Epithelial cell of proximal tubule (primary cell): ENCODE data around the gene ERC2. TPM values are rescaled to one million over a fixed set of nuclear protein-coding genes. Genes with fewer than 3 reads are reported as not detected.

ENCODE experiments used
- DNase-seq: peaks from one replicate; pipeline ENCODE4 v3.0.0-alpha.2; 2011; ENCODE audit warnings: low read depth
- H3K4me3 ChIP-seq: 2 replicates; pipeline ENCODE4 v1.5.1; 2011; ENCODE audit warnings: low read depth, mild to moderate bottlenecking, low read length
- total RNA-seq: library from RNA; depleted of rRNA; stranded (reverse); fragments of >200 nt; gene quantifications from 2 replicates; pipeline ENCODE4 v1.2.3, GENCODE V29; 2015
- TF ChIP-seq, protein P1 (sequence below): conservative IDR thresholded peaks from 2 replicates; pipeline ENCODE4 v1.5.1; 2012; ENCODE audit warnings: low read depth, mild to moderate bottlenecking, low read length

ERC2 gene
- total RNA-seq, 1 donor from 2014 or later: 2.7 TPM

DNA sequence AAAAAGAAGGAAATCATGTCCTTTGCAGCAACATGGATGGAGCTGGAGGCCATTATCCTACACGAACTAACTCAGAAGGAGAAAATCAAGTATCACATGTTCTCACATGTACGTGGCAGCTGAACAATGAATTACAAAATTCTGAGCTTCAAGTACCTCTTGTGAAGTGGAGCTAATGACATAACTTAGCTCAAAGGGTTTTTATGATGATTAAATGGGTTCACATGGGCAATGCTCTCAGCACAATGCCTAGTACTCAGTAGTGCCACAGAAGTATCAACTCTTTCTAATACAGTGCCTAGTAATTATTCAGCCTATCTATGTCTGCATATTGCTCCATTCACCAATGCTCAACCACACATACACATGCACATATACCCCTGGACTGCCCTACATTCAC lies 573.7 kb downstream of the ERC2 start:
- TF ChIP-seq, protein P1, sequence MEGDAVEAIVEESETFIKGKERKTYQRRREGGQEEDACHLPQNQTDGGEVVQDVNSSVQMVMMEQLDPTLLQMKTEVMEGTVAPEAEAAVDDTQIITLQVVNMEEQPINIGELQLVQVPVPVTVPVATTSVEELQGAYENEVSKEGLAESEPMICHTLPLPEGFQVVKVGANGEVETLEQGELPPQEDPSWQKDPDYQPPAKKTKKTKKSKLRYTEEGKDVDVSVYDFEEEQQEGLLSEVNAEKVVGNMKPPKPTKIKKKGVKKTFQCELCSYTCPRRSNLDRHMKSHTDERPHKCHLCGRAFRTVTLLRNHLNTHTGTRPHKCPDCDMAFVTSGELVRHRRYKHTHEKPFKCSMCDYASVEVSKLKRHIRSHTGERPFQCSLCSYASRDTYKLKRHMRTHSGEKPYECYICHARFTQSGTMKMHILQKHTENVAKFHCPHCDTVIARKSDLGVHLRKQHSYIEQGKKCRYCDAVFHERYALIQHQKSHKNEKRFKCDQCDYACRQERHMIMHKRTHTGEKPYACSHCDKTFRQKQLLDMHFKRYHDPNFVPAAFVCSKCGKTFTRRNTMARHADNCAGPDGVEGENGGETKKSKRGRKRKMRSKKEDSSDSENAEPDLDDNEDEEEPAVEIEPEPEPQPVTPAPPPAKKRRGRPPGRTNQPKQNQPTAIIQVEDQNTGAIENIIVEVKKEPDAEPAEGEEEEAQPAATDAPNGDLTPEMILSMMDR: no peak
- no peak for DNase-seq
- no peak overlapping the region for H3K4me3 ChIP-seq

DNA sequence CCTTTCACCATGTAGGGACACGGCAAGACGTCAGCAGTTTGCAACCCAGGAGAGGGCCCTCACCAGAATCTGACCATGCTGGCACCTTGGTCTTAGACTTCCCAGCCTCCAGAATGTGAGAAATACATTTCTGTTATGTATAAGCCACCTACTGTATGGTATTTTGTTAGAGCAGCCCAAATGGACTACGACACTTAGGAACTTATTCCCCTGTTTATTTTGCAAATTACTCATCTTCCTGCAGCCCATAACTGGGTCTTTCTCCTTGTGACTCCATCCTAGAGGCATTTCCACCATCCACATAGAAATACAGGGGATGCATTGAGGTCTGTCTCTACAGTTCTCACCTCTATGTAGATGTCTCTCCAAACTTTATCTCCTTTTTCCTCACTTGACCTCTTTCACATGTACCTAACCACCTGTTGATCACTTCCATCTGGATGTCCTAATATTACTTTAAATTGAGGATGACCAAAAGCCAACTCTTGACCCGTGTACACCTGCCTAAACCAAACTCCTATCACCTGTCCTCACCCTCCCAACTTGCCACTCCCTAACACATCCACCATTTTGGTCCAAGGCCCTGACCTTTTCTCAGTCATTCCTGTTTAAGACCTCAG lies 575.1 kb downstream of the ERC2 start:
- TF ChIP-seq, protein P1: no peak
- no peak for DNase-seq

DNA sequence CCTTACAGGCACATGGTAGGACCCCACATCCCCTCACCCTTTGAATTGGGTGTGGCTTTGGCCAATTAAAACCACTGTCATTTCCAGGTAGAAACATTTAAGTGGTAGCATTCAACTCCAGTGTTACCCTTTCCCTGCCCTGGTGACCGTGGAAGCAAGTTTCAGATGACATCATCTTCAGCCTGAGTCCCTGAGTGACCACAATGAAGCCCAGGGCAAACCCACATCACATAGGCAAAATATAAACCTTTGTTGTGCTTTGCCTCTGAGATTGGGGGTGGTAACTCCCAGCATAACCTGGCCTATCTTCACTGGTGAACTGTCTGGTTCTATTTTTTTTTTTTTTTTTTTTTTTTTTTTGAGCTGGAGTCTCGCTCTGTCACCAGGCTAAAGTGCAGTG lies 577.2 kb downstream of the ERC2 start:
- no peak overlapping the region for H3K4me3 ChIP-seq
- no peak for DNase-seq
- TF ChIP-seq, protein P1: no peak

More for the DNA sequence above, 575.1 kb downstream of the ERC2 start:
- H3K4me3 ChIP-seq: no peak overlapping the region

DNA sequence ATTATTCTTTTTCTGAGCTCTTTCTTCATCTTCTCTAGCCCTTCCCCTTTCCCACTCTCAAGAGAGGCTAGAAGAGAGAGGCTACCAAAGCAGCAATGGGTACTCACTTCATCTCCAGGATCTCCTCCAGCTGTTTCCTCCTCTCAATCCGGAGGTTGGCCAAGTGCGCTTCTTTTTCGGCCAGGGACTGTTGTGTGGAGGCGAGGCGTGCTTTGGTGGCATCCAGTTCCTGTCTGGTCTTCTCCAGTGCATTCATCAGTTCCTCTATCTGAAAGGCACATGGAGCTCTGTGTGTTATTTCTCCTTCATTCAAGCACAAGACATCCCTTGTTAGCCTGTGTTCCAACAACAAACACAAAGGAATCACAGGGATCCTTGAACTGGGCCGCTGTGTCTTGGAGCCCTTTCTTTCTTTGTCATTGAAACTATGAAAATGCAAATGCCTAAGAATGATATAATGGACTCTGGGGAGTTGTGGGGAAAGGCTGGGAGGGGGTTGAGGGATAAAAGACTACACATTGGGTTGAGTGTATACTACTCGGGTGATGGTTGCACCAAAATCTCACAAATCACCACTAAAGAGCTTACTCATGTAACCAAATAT lies 579.9 kb downstream of the ERC2 start:
- no peak for DNase-seq
- H3K4me3 ChIP-seq: no peak overlapping the region
- TF ChIP-seq, protein P1: no peak

DNA sequence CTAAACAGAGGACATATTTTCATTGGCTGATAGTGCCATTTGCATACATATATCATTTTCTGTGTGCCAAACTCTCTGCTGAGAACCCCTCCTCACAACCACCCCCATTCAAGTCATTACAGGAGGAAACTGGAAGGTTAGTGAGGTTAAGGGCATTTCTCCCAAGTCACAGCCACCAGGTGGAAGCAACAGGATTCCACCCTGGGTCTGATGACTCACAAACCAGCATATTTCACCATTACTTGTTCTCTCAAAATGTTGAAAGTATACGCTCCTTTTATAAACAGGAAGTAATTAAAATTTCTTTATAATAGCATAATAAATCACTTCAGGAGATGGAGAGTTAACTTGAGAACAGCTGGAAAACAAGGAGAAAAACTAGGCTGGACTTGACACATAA lies 582.5 kb downstream of the ERC2 start:
- H3K4me3 ChIP-seq: no peak overlapping the region
- TF ChIP-seq, protein P1: peak; percentile 55
- peak; percentile 13 for DNase-seq

DNA sequence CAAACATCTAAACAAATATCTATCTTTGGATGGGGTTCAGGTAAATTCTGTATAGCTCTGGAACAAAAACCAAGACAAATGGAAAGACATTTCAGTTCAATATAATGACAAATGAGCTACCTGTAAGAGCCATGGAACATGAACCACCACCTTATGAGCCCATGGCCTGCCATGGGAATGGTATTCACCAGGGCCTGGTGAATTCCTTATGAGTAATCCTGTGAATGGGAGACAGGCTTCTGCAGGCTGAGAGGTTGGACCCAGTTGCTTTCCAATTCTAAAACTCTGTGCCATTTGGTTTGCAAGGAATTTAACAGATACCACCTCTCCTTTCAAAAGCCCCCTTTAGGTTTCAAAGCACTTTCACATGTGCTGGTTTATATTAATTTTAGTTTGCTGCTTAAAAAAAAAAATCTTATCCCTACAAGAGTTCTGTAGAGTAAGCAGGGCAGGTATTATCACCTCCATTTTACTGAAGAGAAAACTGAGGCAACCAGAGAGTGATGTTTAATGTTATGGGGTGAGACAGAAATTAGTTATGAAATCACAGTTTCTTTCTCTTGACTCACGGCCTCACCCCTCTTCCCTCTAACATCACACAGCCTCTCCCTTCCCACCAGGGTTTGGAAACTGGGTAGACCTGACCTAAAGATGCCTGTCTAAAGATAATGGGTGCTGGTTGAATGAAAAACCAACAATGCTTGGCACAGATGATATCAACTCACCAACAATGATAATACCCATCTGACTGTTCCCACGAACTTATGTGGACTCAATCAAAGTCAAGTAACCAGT lies 583.6 kb downstream of the ERC2 start:
- TF ChIP-seq, protein P1: no peak
- no peak overlapping the region for H3K4me3 ChIP-seq
- DNase-seq: no peak

DNA sequence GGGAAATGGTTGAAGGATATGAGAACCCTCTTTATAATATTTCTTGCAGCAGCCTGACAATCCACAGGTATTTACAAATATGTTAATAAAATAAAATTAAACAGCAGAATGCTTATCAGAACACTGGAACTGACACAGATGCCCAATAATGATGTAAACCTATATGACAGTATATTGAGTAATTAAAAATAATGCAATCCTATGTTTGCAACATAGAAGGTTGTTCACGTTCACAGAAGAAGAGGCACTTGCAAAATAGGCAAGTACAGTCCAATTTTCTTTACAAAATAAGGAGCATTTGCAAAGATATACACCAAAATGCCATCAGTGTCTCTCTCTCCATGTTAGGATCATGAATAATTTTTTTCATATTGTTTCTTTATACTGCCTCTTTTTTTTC lies 584.2 kb downstream of the ERC2 start:
- no peak overlapping the region for H3K4me3 ChIP-seq
- no peak for DNase-seq
- TF ChIP-seq, protein P1: no peak
